22Rv1 (cell line): ENCODE results near the gene CTNNB1.

Source experiments
- ZFX ChIP-seq: fragments of 450-650 bp; IDR thresholded peaks from 2 replicates; pipeline ENCODE4 v1.6.1; 2017; ENCODE audit warnings: antibody characterized with exemption, borderline replicate concordance
- TF ChIP-seq, protein P1 (sequence below): fragments of 450-650 bp; IDR thresholded peaks from 2 replicates; pipeline ENCODE4 v1.5.1; 2017; ENCODE audit warnings: mild to moderate bottlenecking

GRCh38 chr3:41182504-41183059 lies 16.7 kb upstream of the CTNNB1 start:
- TF ChIP-seq, protein P1, sequence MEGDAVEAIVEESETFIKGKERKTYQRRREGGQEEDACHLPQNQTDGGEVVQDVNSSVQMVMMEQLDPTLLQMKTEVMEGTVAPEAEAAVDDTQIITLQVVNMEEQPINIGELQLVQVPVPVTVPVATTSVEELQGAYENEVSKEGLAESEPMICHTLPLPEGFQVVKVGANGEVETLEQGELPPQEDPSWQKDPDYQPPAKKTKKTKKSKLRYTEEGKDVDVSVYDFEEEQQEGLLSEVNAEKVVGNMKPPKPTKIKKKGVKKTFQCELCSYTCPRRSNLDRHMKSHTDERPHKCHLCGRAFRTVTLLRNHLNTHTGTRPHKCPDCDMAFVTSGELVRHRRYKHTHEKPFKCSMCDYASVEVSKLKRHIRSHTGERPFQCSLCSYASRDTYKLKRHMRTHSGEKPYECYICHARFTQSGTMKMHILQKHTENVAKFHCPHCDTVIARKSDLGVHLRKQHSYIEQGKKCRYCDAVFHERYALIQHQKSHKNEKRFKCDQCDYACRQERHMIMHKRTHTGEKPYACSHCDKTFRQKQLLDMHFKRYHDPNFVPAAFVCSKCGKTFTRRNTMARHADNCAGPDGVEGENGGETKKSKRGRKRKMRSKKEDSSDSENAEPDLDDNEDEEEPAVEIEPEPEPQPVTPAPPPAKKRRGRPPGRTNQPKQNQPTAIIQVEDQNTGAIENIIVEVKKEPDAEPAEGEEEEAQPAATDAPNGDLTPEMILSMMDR = no peak
- TF ChIP-seq ZFX = no peak
